Prostate gland (tissue), 2 donors: Measurements from ENCODE around the gene EHBP1L1. TPM values are rescaled to one million over a fixed set of nuclear protein-coding genes. Genes with fewer than 3 reads are reported as not detected.
A peak's percentile ranks its signal among the peaks of the same experiment; 100 is the strongest.

Experiments used
- DNase-seq: peaks from one replicate; pipeline ENCODE4 v3.0.0-alpha.2; 2019; ENCODE audit warnings: low spot score
- H3K27ac ChIP-seq, 2 donors: fragments of 200-600 bp; sonication (generic); 2 replicates each; pipeline ENCODE4 v1.5.1; 2017 to 2019
- H3K27me3 ChIP-seq: fragments of 200-600 bp; sonication (generic); replicated peaks from 2 replicates; pipeline ENCODE4 v1.5.1; 2019; ENCODE audit not compliant: insufficient read depth
- H3K36me3 ChIP-seq, 2 donors: fragments of 200-600 bp; sonication (generic); 1 replicate in 1 of 2; 2 replicates in 1 of 2; pipeline versions ENCODE4 v1.5.1 to v1.8.1; 2017 to 2019
- H3K4me1 ChIP-seq: fragments of 200-600 bp; sonication (generic); replicated peaks from 2 replicates; pipeline ENCODE4 v1.5.1; 2019
- H3K4me3 ChIP-seq, 2 donors: fragments of 200-600 bp; sonication (generic); 2 replicates each; pipeline ENCODE4 v1.5.1; 2017 to 2019
- H3K9me3 ChIP-seq: fragments of 200-600 bp; sonication (generic); 2 replicates; pipeline ENCODE4 v1.5.1; 2017
- CTCF ChIP-seq, 4 experiments: fragments of 200-600 bp in 2 of 4; fragments of 450-650 bp in 2 of 4; sonication (generic) in 2 of 4; IDR thresholded peaks; 1 replicate in 3 of 4; 2 replicates in 1 of 4; pipeline ENCODE4 v1.5.1; 2016 to 2019; ENCODE audit warnings: antibody characterized with exemption in 4 of 4, mild to moderate bottlenecking in 2 of 4, moderate library complexity in 2 of 4
- POLR2A ChIP-seq: fragments of 450-650 bp; IDR thresholded peaks from one replicate; pipeline ENCODE4 v1.6.1; 2016; ENCODE audit warnings: antibody characterized with exemption, mild to moderate bottlenecking
- POLR2AphosphoS5 ChIP-seq: sonication (generic); formaldehyde crosslinking; IDR thresholded peaks from one replicate; pipeline ENCODE4 v1.6.1; 2017; ENCODE audit warnings: antibody characterized with exemption
- WGBS: methylation state at CpG from one replicate; pipeline ENCODE4 v1.1.5; 2018; 5-methylcytosine and 5-hydroxymethylcytosine counted together
- intact Hi-C: fragments of 100-400 bp; cut with DNase I; formaldehyde crosslinking; loops from one replicate; pipeline ENCODE4 v1.14.2; 2022
- total RNA-seq, 2 donors: library from RNA; depleted of rRNA; stranded (reverse); fragments of >200 nt; gene quantifications; one replicate each; pipeline ENCODE4 v1.1.0, GENCODE V29; 2016

The EHBP1L1 gene
- total RNA-seq, 2 donors from 2014 or later, result 68.2 to 98.7 TPM

GRCh38 chr11:65558002-65558929, 17.6 kb upstream of the EHBP1L1 start, which contains the start of gene LTBP3:
LTBP3 (minus strand) TSS chr11:65558359; CDS start chr11:65557959, 400 bp downstream.
- Histone ChIP-seq H3K27me3 (no peaks in the 10 kb centered on the region), H3K36me3 (no peaks in the 10 kb centered on the region), H3K4me1 (peaks cover 13% of the 10 kb centered on the region), H3K27ac (peak within 1 kb of the TSS; percentile 88 to 93), H3K4me3 (peak within 1 kb of the TSS; percentile 59 to 61), H3K9me3 (no peaks in the 10 kb centered on the region)
- intact Hi-C loops, result no loop called here
- TF ChIP-seq POLR2A, result peak; percentile 10
- peak; percentile 59 for TF ChIP-seq POLR2AphosphoS5
- peak in 1 of 4 experiments; percentile 36 for TF ChIP-seq CTCF (IDR thresholded peaks at IDR 0.05)
- WGBS, result under 1% methylated on average over 73 of the region's 79 CpGs
- DNase-seq, result peak; percentile 70

- Histone ChIP-seq H3K4me3 (peak overlapping the region; percentile 59 to 61), H3K27ac (peak overlapping the region; percentile 88 to 93), H3K27me3 (no peaks in the 10 kb centered on the region), H3K36me3 (no peaks in the 10 kb centered on the region), H3K9me3 (no peaks in the 10 kb centered on the region), H3K4me1 (peaks cover 13% of the 10 kb centered on the region)
- DNase-seq, result no peak
- WGBS, result 21% methylated on average over 19 of the region's 19 CpGs
- intact Hi-C loops, result no loop called here
- TF ChIP-seq POLR2AphosphoS5, result peak; percentile 3
- no peak for TF ChIP-seq CTCF (IDR thresholded peaks at IDR 0.05)
Observed at GRCh38 chr11:65558930-65559509, 16.8 kb upstream of the EHBP1L1 start.

- intact Hi-C loops, result no loop called here
- no peak overlapping the region for H3K4me3 ChIP-seq
- H3K27me3 ChIP-seq, result no peaks in the 10 kb centered on the region
- DNase-seq, result no peak
- no peaks in the 10 kb centered on the region for H3K36me3 ChIP-seq
- peaks cover 13% of the 10 kb centered on the region for H3K4me1 ChIP-seq
- TF ChIP-seq POLR2A, result no peak
- TF ChIP-seq CTCF (IDR thresholded peaks at IDR 0.05), result no peak
- no peak for TF ChIP-seq POLR2AphosphoS5
- peak overlapping the region; percentile 88 to 93 for H3K27ac ChIP-seq
- no peaks in the 10 kb centered on the region for H3K9me3 ChIP-seq
- WGBS, result 73% methylated on average over 5 of the region's 5 CpGs
Observed at GRCh38 chr11:65559535-65559934, 16.3 kb upstream of the EHBP1L1 start.

GRCh38 chr11:65559951-65560537, 15.8 kb upstream of the EHBP1L1 start:
- intact Hi-C loops, result no loop called here
- H3K27ac ChIP-seq, result peak overlapping the region; percentile 88 to 93
- TF ChIP-seq CTCF (IDR thresholded peaks at IDR 0.05) (no peak), POLR2AphosphoS5 (peak; percentile 33)
- WGBS, result 31% methylated on average over 5 of the region's 5 CpGs
- no peaks in the 10 kb centered on the region for H3K27me3 ChIP-seq
- H3K9me3 ChIP-seq, result no peaks in the 10 kb centered on the region
- DNase-seq, result no peak
- peaks cover 13% of the 10 kb centered on the region for H3K4me1 ChIP-seq
- H3K36me3 ChIP-seq, result no peaks in the 10 kb centered on the region
- no peak overlapping the region for H3K4me3 ChIP-seq
